Endodermal cell (in vitro differentiated cells): ENCODE measurements around the gene COLEC11. TPM values are rescaled to one million over a fixed set of nuclear protein-coding genes. Genes with fewer than 3 reads are reported as not detected.

Source experiments
- DNase-seq: peaks from one replicate; pipeline ENCODE4 v3.0.0-alpha.2; 2017
- H3K27ac ChIP-seq: 2 replicates; pipeline ENCODE4 v1.5.1; 2013; ENCODE audit warnings: mild to moderate bottlenecking, low read depth, low read length, moderate library complexity
- H3K27me3 ChIP-seq: 2 replicates; pipeline ENCODE4 v1.6.1; 2013; ENCODE audit warnings: mild to moderate bottlenecking, low read length, moderate library complexity; ENCODE audit not compliant: insufficient read depth, control insufficient read depth, poor library complexity, severe bottlenecking
- H3K36me3 ChIP-seq: 2 replicates; pipeline ENCODE4 v1.7.0; 2013; ENCODE audit warnings: mild to moderate bottlenecking, low read length, moderate library complexity; ENCODE audit not compliant: control insufficient read depth, insufficient read depth
- H3K4me1 ChIP-seq: one replicate; pipeline ENCODE4 v1.7.0; 2013; ENCODE audit warnings: low read length; ENCODE audit not compliant: control insufficient read depth, insufficient read depth
- H3K4me3 ChIP-seq: 2 replicates; pipeline ENCODE4 v1.5.1; 2013; ENCODE audit warnings: mild to moderate bottlenecking, low read length, moderate library complexity
- H3K9ac ChIP-seq: 2 replicates; pipeline ENCODE4 v1.6.1; 2013; ENCODE audit warnings: mild to moderate bottlenecking, low read length, moderate library complexity; ENCODE audit not compliant: poor library complexity, severe bottlenecking; ENCODE audit errors: extremely low read depth
- H3K9me3 ChIP-seq: 2 replicates; pipeline ENCODE4 v1.6.1; 2013; ENCODE audit warnings: mild to moderate bottlenecking, low read length, moderate library complexity; ENCODE audit not compliant: control insufficient read depth
- H3K27ac Mint-ChIP-seq: 2 replicates; pipeline ENCODE4 v1.8.0; 2020; ENCODE audit warnings: mixed read lengths
- H3K27me3 Mint-ChIP-seq: 2 replicates; pipeline ENCODE4 v1.8.0; 2021; ENCODE audit warnings: mild to moderate bottlenecking, mixed read lengths; ENCODE audit not compliant: insufficient read depth
- H3K36me3 Mint-ChIP-seq: 2 replicates; pipeline ENCODE4 v1.8.0; 2020; ENCODE audit warnings: low read depth, mixed read lengths
- H3K4me1 Mint-ChIP-seq: 2 replicates; pipeline ENCODE4 v1.8.0; 2020; ENCODE audit warnings: mixed read lengths
- H3K4me3 Mint-ChIP-seq: 2 replicates; pipeline ENCODE4 v1.8.0; 2020; ENCODE audit warnings: mild to moderate bottlenecking, moderate library complexity, mixed read lengths
- H3K9me3 Mint-ChIP-seq: 2 replicates; pipeline ENCODE4 v1.8.0; 2020; ENCODE audit warnings: mild to moderate bottlenecking, mixed read lengths
- WGBS, 2 experiments: methylation state at CpG; one replicate each; pipeline versions ENCODE4 v1.1.5 to v1.1.7; 2013; ENCODE audit warnings: missing lambda C conversion rate in 2 of 2, mixed read lengths in 1 of 2; ENCODE audit not compliant: insufficient coverage in 1 of 2, insufficient read length in 1 of 2; 5-methylcytosine and 5-hydroxymethylcytosine counted together
- total RNA-seq, 2 donors: library from RNA; stranded (reverse); fragmentation: NEBNext Ultra II Directional in 1 of 2; extraction: Animal tissue kit (Norgen Biotek cat#: 25700) in 1 of 2; gene quantifications; 2 replicates in 1 of 2; 3 replicates in 1 of 2; pipeline ENCODE4 v1.2.1, GENCODE V29; 2021
- TF ChIP-seq, protein P1 (sequence below): fragments of 200-600 bp; sonication (generic); conservative IDR thresholded peaks from 2 replicates; pipeline ENCODE4 v1.5.0; 2021; ENCODE audit warnings: antibody characterized with exemption, mild to moderate bottlenecking

COLEC11 gene
- total RNA-seq, 2 donors from 2014 or later = 1.1 to 1.5 TPM

- H3K27ac ChIP-seq = no peak overlapping the region
- no peaks in the 10 kb centered on the region for H3K36me3 Mint-ChIP-seq
These were observed 59.8 kb downstream of the COLEC11 start for GRCh38 chr2:3654531-3655225.

GRCh38 chr2:3655871-3656761 is 61.2 kb downstream of the COLEC11 start:
- DNase-seq = no peak
- Mint-ChIP-seq H3K27me3 (peaks cover 24% of the 10 kb centered on the region), H3K4me3 (no peak overlapping the region), H3K9me3 (no peaks in the 10 kb centered on the region), H3K27ac (no peak overlapping the region), H3K4me1 (peaks cover 22% of the 10 kb centered on the region), H3K36me3 (no peaks in the 10 kb centered on the region)
- no peak overlapping the region for H3K9ac ChIP-seq
- 90 to 91% methylated on average over 14 to 28 of the region's 28 CpGs for WGBS, 2 experiments
- H3K9me3 ChIP-seq = no peaks in the 10 kb centered on the region
- H3K36me3 ChIP-seq = no peaks in the 10 kb centered on the region
- peaks cover 8% of the 10 kb centered on the region for H3K27me3 ChIP-seq
- TF ChIP-seq, protein P1, sequence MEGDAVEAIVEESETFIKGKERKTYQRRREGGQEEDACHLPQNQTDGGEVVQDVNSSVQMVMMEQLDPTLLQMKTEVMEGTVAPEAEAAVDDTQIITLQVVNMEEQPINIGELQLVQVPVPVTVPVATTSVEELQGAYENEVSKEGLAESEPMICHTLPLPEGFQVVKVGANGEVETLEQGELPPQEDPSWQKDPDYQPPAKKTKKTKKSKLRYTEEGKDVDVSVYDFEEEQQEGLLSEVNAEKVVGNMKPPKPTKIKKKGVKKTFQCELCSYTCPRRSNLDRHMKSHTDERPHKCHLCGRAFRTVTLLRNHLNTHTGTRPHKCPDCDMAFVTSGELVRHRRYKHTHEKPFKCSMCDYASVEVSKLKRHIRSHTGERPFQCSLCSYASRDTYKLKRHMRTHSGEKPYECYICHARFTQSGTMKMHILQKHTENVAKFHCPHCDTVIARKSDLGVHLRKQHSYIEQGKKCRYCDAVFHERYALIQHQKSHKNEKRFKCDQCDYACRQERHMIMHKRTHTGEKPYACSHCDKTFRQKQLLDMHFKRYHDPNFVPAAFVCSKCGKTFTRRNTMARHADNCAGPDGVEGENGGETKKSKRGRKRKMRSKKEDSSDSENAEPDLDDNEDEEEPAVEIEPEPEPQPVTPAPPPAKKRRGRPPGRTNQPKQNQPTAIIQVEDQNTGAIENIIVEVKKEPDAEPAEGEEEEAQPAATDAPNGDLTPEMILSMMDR = no peak
- H3K4me3 ChIP-seq = no peak overlapping the region
- H3K27ac ChIP-seq = no peak overlapping the region
- peaks cover 14% of the 10 kb centered on the region for H3K4me1 ChIP-seq

More at GRCh38 chr2:3654531-3655225, 59.8 kb downstream of the COLEC11 start:
- TF ChIP-seq, protein P1 = no peak
- Mint-ChIP-seq H3K9me3 (no peaks in the 10 kb centered on the region), H3K27ac (no peak overlapping the region), H3K27me3 (peaks cover 27% of the 10 kb centered on the region), H3K4me1 (peaks cover 26% of the 10 kb centered on the region), H3K4me3 (no peak overlapping the region)
- WGBS, 2 experiments = 86 to 90% methylated on average over 18 to 21 of the region's 21 CpGs
- Histone ChIP-seq H3K9me3 (no peaks in the 10 kb centered on the region), H3K9ac (no peak overlapping the region), H3K36me3 (no peaks in the 10 kb centered on the region), H3K4me1 (peaks cover 14% of the 10 kb centered on the region), H3K4me3 (no peak overlapping the region), H3K27me3 (peaks cover 8% of the 10 kb centered on the region)
- DNase-seq = no peak

- Histone ChIP-seq H3K4me1 (peaks cover 11% of the 10 kb centered on the region), H3K9me3 (no peaks in the 10 kb centered on the region), H3K9ac (no peak overlapping the region), H3K36me3 (no peaks in the 10 kb centered on the region), H3K4me3 (no peak overlapping the region), H3K27ac (peak overlapping the region; percentile 73), H3K27me3 (peaks cover under 1% of the 10 kb centered on the region)
- H3K27me3 Mint-ChIP-seq = peaks cover 16% of the 10 kb centered on the region
- TF ChIP-seq, protein P1 = no peak
- H3K4me3 Mint-ChIP-seq = no peak overlapping the region
- WGBS, 2 experiments = 74 to 76% methylated on average over 25 to 36 of the region's 36 CpGs
- H3K27ac Mint-ChIP-seq = no peak overlapping the region
- DNase-seq = peak; percentile 54
- peaks cover 28% of the 10 kb centered on the region for H3K4me1 Mint-ChIP-seq
- no peaks in the 10 kb centered on the region for H3K9me3 Mint-ChIP-seq
- no peaks in the 10 kb centered on the region for H3K36me3 Mint-ChIP-seq
These were observed 62.1 kb downstream of the COLEC11 start for GRCh38 chr2:3656762-3657721.
